ENCODE measurements around the gene SLC44A4. TPM values are rescaled to one million over a fixed set of nuclear protein-coding genes. Genes with fewer than 3 reads are reported as not detected.

Gene SLC44A4
- polyA plus RNA-seq, 1 experiment, result 0.07 TPM

DNA sequence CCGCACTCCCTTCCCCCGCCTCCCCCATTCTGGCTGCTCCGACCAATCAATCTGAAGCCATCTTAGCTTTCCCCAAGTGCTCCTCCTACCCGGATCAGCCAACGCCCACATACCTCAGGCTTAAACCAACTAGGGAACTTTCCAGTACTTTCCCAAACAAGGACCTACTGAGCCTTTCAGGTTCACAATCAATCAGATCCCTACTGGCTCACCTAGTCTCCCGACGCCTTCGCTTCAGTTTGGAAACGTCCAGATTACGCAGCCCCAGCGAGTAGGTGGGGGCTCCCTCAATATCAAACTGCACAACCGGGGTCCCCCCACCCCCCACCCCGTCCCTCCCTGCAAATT is 64.1 kb downstream of the SLC44A4 start:
- DNase-seq (ENCODE audit: low read depth), result peak; percentile 92
- TF ChIP-seq, protein P1, sequence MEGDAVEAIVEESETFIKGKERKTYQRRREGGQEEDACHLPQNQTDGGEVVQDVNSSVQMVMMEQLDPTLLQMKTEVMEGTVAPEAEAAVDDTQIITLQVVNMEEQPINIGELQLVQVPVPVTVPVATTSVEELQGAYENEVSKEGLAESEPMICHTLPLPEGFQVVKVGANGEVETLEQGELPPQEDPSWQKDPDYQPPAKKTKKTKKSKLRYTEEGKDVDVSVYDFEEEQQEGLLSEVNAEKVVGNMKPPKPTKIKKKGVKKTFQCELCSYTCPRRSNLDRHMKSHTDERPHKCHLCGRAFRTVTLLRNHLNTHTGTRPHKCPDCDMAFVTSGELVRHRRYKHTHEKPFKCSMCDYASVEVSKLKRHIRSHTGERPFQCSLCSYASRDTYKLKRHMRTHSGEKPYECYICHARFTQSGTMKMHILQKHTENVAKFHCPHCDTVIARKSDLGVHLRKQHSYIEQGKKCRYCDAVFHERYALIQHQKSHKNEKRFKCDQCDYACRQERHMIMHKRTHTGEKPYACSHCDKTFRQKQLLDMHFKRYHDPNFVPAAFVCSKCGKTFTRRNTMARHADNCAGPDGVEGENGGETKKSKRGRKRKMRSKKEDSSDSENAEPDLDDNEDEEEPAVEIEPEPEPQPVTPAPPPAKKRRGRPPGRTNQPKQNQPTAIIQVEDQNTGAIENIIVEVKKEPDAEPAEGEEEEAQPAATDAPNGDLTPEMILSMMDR (IDR thresholded peaks at IDR 0.05; ENCODE audit: insufficient read depth, low read depth, low read length), result no peak
- Histone ChIP-seq H3K4me3 (ENCODE audit: low read depth, low read length) (peak overlapping the region; percentile 60), H3K27me3 (ENCODE audit: control insufficient read depth, insufficient read depth, low read length) (no peaks in the 10 kb centered on the region), H3K36me3 (ENCODE audit: control insufficient read depth, insufficient read depth, low read length) (no peaks in the 10 kb centered on the region)
- ChIA-PET POLR2A (interaction anchor here (0.6 to 1.8 kb wide), 5 partner anchors 8 to 150 kb away, joined by 3 to 9 read pairs (median 8); partner anchors contain the start of genes GPANK1, HSPA1B and LSM2), CTCF (interaction anchor here (0.9 to 1.8 kb wide), 6 partner anchors 13 to 135 kb away, joined by 3 to 8 read pairs (median 4); partner anchors contain the start of genes HSPA1B and VARS1)

DNA sequence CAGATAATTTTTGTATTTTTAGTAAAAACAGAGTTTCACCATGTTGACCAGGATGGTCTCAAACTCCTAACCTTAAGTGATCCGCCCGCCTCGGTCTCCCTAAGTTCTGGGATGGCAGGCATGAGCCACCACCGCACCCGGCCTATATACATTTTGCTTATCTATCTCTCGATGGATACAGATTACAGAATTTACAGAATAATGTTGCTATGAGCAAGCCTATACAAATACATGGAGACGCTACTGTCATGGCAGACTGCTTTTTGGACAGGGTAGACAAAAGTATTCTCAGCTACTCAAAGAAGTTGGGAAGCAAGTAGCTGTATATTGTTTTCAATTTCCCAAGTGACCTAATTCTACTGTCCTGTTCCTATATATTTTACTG is 65.3 kb downstream of the SLC44A4 start:
- POLR2A ChIA-PET, result no interaction called here
- Histone ChIP-seq H3K27me3 (ENCODE audit: control insufficient read depth, insufficient read depth, low read length) (no peaks in the 10 kb centered on the region), H3K36me3 (ENCODE audit: control insufficient read depth, insufficient read depth, low read length) (no peaks in the 10 kb centered on the region), H3K4me3 (ENCODE audit: low read depth, low read length) (no peak overlapping the region)
- TF ChIP-seq, protein P1 (IDR thresholded peaks at IDR 0.05; ENCODE audit: insufficient read depth, low read depth, low read length), result no peak
- CTCF ChIA-PET, result interaction anchor here (0.6 to 1.8 kb wide), 8 partner anchors 13 to 134 kb away, joined by 3 to 4 read pairs (median 4); partner anchors contain the start of genes HSPA1B and VARS1
- DNase-seq (ENCODE audit: low read depth), result no peak

Small RNAs within 50 kb of the gene (small RNA-seq; reads per million reads assigned to genes)
- 411 reads per million, percentile 95 among the genes with 10 or more reads in this experiment for gene SNORD48 (ENCODE audit: insufficient read length, low read depth, low replicate concordance)
- not detected for gene SNORD52 (ENCODE audit: insufficient read length, low read depth, low replicate concordance)

Other genes starting within 250 kb of the SLC44A4 start
- 42.6 and 113 TPM in 2 replicates for gene BAG6, start 226.3 kb downstream of the SLC44A4 start, polyA plus RNA-seq (2011; rRNA removed)
- 4.2 and 4.8 TPM in 2 replicates for gene APOM, start 223.1 kb downstream of the SLC44A4 start, polyA plus RNA-seq (2011; rRNA removed)
- 9.9 and 13.0 TPM in 2 replicates for gene C6orf47, start 218.2 kb downstream of the SLC44A4 start, polyA plus RNA-seq (2011; rRNA removed)
- gene GPANK1, start 214.0 kb downstream of the SLC44A4 start, polyA plus RNA-seq (2011; rRNA removed), result 12.6 and 15.0 TPM in 2 replicates
- 83.2 and 94.9 TPM in 2 replicates for gene CSNK2B, start 212.9 kb downstream of the SLC44A4 start, polyA plus RNA-seq (2011; rRNA removed)
- 6.8 and 10.8 TPM in 2 replicates for gene LY6G5B, start 209.0 kb downstream of the SLC44A4 start, polyA plus RNA-seq (2011; rRNA removed)
- gene LY6G5C, start 197.9 kb downstream of the SLC44A4 start, polyA plus RNA-seq (2011; rRNA removed), result 3.1 and 3.6 TPM in 2 replicates
- 44.2 and 53.3 TPM in 2 replicates for gene ABHD16A, start 175.7 kb downstream of the SLC44A4 start, polyA plus RNA-seq (2011; rRNA removed)
- gene LY6G6F, start 172.1 kb downstream of the SLC44A4 start, polyA plus RNA-seq (2011; rRNA removed), result not detected in 2 replicates
- gene LY6G6D, start 163.6 kb downstream of the SLC44A4 start, polyA plus RNA-seq (2011; rRNA removed), result not detected in 2 replicates
- gene LY6G6C, start 157.3 kb downstream of the SLC44A4 start, polyA plus RNA-seq (2011; rRNA removed), result not detected in 2 replicates
- not detected in 2 replicates for gene MPIG6B, start 155.6 kb downstream of the SLC44A4 start, polyA plus RNA-seq (2011; rRNA removed)
- 43.2 and 69.5 TPM in 2 replicates for gene DDAH2, start 149.7 kb downstream of the SLC44A4 start, polyA plus RNA-seq (2011; rRNA removed)
- 820 and 866 TPM in 2 replicates for gene CLIC1, start 142.5 kb downstream of the SLC44A4 start, polyA plus RNA-seq (2011; rRNA removed)
- gene MSH5, start 139.0 kb downstream of the SLC44A4 start, polyA plus RNA-seq (2011; rRNA removed), result 9.2 and 10.7 TPM in 2 replicates
- 1.2 and 1.9 TPM in 2 replicates for gene SAPCD1, start 116.3 kb downstream of the SLC44A4 start, polyA plus RNA-seq (2011; rRNA removed)
- 0.16 and 0.29 TPM in 2 replicates for gene VWA7, start 101.7 kb downstream of the SLC44A4 start, polyA plus RNA-seq (2011; rRNA removed)
- gene VARS1, start 83.2 kb downstream of the SLC44A4 start, polyA plus RNA-seq (2011; rRNA removed), result 10.9 and 33.9 TPM in 2 replicates
- 40.3 and 43.5 TPM in 2 replicates for gene LSM2, start 72.0 kb downstream of the SLC44A4 start, polyA plus RNA-seq (2011; rRNA removed)
- 0.90 and 0.99 TPM in 2 replicates for gene HSPA1L, start 63.7 kb downstream of the SLC44A4 start, polyA plus RNA-seq (2011; rRNA removed)
- gene HSPA1A, start 63.5 kb downstream of the SLC44A4 start, polyA plus RNA-seq (2011; rRNA removed), result 57.7 and 98.6 TPM in 2 replicates
- 20.9 and 42.8 TPM in 2 replicates for gene HSPA1B, start 51.3 kb downstream of the SLC44A4 start, polyA plus RNA-seq (2011; rRNA removed)
- gene NEU1, start 16.2 kb downstream of the SLC44A4 start, polyA plus RNA-seq (2011; rRNA removed), result 32.1 and 48.1 TPM in 2 replicates
- gene EHMT2, start 18.7 kb upstream of the SLC44A4 start, polyA plus RNA-seq (2011; rRNA removed), result 19.3 and 32.8 TPM in 2 replicates
- gene ZBTB12, start 23.1 kb upstream of the SLC44A4 start, polyA plus RNA-seq (2011; rRNA removed), result 2.0 and 2.6 TPM in 2 replicates
- gene C2, start 48.7 kb upstream of the SLC44A4 start, polyA plus RNA-seq (2011; rRNA removed), result 0.74 and 1.2 TPM in 2 replicates
- 6.7 and 7.6 TPM in 2 replicates for gene CFB, start 67.1 kb upstream of the SLC44A4 start, polyA plus RNA-seq (2011; rRNA removed)
- gene NELFE, start 80.0 kb upstream of the SLC44A4 start, polyA plus RNA-seq (2011; rRNA removed), result 69.6 and 70.5 TPM in 2 replicates
- gene SKIC2, start 80.2 kb upstream of the SLC44A4 start, polyA plus RNA-seq (2011; rRNA removed), result 17.7 and 37.3 TPM in 2 replicates
- gene DXO, start 93.1 kb upstream of the SLC44A4 start, polyA plus RNA-seq (2011; rRNA removed), result 18.2 and 28.1 TPM in 2 replicates
- 5.9 and 9.7 TPM in 2 replicates for gene C4A, start 103.1 kb upstream of the SLC44A4 start, polyA plus RNA-seq (2011; rRNA removed)
- 9.2 and 14.4 TPM in 2 replicates for gene C4B, start 135.8 kb upstream of the SLC44A4 start, polyA plus RNA-seq (2011; rRNA removed)
- gene CYP21A2, start 159.4 kb upstream of the SLC44A4 start, polyA plus RNA-seq (2011; rRNA removed), result 0.11 and 0.29 TPM in 2 replicates
- gene TNXB, start 230.3 kb upstream of the SLC44A4 start, polyA plus RNA-seq (2011; rRNA removed), result 0.58 and 0.60 TPM in 2 replicates
- 46.5 and 69.2 TPM in 2 replicates for gene ATF6B, start 249.2 kb upstream of the SLC44A4 start, polyA plus RNA-seq (2011; rRNA removed)

All from BJ (cell line).